H1 (cell line): ENCODE data around the gene ESPNL. TPM values are rescaled to one million over a fixed set of nuclear protein-coding genes. Genes with fewer than 3 reads are reported as not detected.

Source experiments
- CTCF ChIA-PET: fragments of 300-600 bp; sonication (Branson Sonifier 250); formaldehyde crosslinking; loops from one replicate; lab custom pipeline; 2021; ENCODE audit not compliant: partially characterized antibody; lab: Charles Lee
- POLR2A ChIA-PET: fragments of 300-600 bp; sonication (Branson Sonifier 250); formaldehyde crosslinking; loops from one replicate; lab custom pipeline; 2021; ENCODE audit warnings: inconsistent platforms; ENCODE audit not compliant: partially characterized antibody; lab: Charles Lee
- DNase-seq, 2 experiments: peaks; one replicate each; pipeline versions ENCODE4 v3.0.0 to v3.0.0-alpha.2; 2010 to 2022; ENCODE audit warnings: low spot score in 2 of 2, low read depth in 1 of 2, mixed read lengths in 1 of 2
- FAIRE-seq: peaks from 2 replicates; lab custom pipeline; 2011; peaks lifted over from hg19 to GRCh38; lab: Jason Lieb, UNC
- H2AFZ ChIP-seq: 2 replicates; pipeline ENCODE4 v1.8.1; 2012; ENCODE audit warnings: low read length, inconsistent platforms
- H2AK5ac ChIP-seq: 2 replicates; pipeline ENCODE4 v1.6.1; 2013; ENCODE audit warnings: low read depth, low read length
- H2BK120ac ChIP-seq: replicated peaks from 2 replicates; pipeline ENCODE3; 2013; ENCODE audit warnings: low read depth, low read length, inconsistent platforms
- H2BK12ac ChIP-seq: 2 replicates; pipeline ENCODE4 v1.6.1; 2013; ENCODE audit warnings: low read depth, low read length
- H2BK15ac ChIP-seq: 2 replicates; pipeline ENCODE4 v1.6.1; 2013; ENCODE audit warnings: low read length
- H2BK20ac ChIP-seq: 2 replicates; pipeline ENCODE4 v1.6.1; 2013; ENCODE audit warnings: low read length
- H2BK5ac ChIP-seq: 2 replicates; pipeline ENCODE4 v1.6.1; 2013; ENCODE audit warnings: low read depth, low read length
- H3K14ac ChIP-seq: 2 replicates; pipeline ENCODE4 v1.6.1; 2013; ENCODE audit warnings: inconsistent platforms; ENCODE audit not compliant: insufficient read length
- H3K18ac ChIP-seq: 2 replicates; pipeline ENCODE4 v1.6.1; 2013; ENCODE audit warnings: low read length; ENCODE audit errors: extremely low read depth
- H3K23ac ChIP-seq: 2 replicates; pipeline ENCODE4 v1.6.1; 2013; ENCODE audit warnings: inconsistent platforms; ENCODE audit not compliant: insufficient read length
- H3K23me2 ChIP-seq: 2 replicates; pipeline ENCODE4 v1.6.1; 2013; ENCODE audit warnings: low read depth, low read length
- H3K27ac ChIP-seq: 2 replicates; pipeline ENCODE4 v1.6.1; 2011; ENCODE audit warnings: low read depth, low read length, inconsistent platforms
- H3K27me3 ChIP-seq, 4 experiments: replicated peaks in 1 of 4; 1 replicate in 1 of 4; 2 replicates in 3 of 4; pipeline versions ENCODE4 v1.6.1 to v1.8.1; 2011 to 2013; ENCODE audit warnings: low read length in 3 of 4, mild to moderate bottlenecking in 3 of 4, inconsistent platforms in 2 of 4, mixed read lengths in 2 of 4, moderate library complexity in 1 of 4; ENCODE audit not compliant: control insufficient read depth in 3 of 4, insufficient read depth in 3 of 4; ENCODE audit errors: extremely low read depth in 1 of 4
- H3K36me3 ChIP-seq, 4 experiments: 2 replicates each; pipeline versions ENCODE4 v1.6.1 to v1.8.1; 2011 to 2013; ENCODE audit warnings: mild to moderate bottlenecking in 4 of 4, low read length in 3 of 4, moderate library complexity in 2 of 4, control low read depth in 1 of 4, inconsistent platforms in 1 of 4; ENCODE audit not compliant: insufficient read depth in 4 of 4, control insufficient read depth in 2 of 4
- H3K4ac ChIP-seq: replicated peaks from 2 replicates; pipeline ENCODE3; 2013; ENCODE audit warnings: low read length, low read depth, mixed read lengths, inconsistent platforms; ENCODE audit not compliant: insufficient read length
- H3K4me1 ChIP-seq, 4 experiments: replicated peaks in 1 of 4; 1 replicate in 1 of 4; 2 replicates in 3 of 4; pipeline versions ENCODE4 v1.6.1 to v1.8.1; 2011 to 2013; ENCODE audit warnings: low read length in 3 of 4, inconsistent platforms in 2 of 4, mixed read lengths in 1 of 4; ENCODE audit not compliant: insufficient read depth in 4 of 4, control insufficient read depth in 3 of 4
- H3K4me2 ChIP-seq, 2 experiments: 2 replicates each; pipeline versions ENCODE4 v1.6.1 to v1.8.1; 2011 to 2013; ENCODE audit warnings: low read depth in 2 of 2, low read length in 2 of 2, control low read depth in 1 of 2, inconsistent platforms in 1 of 2, mild to moderate bottlenecking in 1 of 2; ENCODE audit not compliant: insufficient read depth in 1 of 2
- H3K4me3 ChIP-seq, 4 experiments: fragments of 200-600, 300-600 bp in 1 of 4; sonication (generic), shearing (Covaris generic), sonication (Bioruptor Twin) in 1 of 4; 2 replicates each; pipeline versions ENCODE4 v1.5.1 to v1.8.1; 2011 to 2016; ENCODE audit warnings: low read length in 4 of 4, low read depth in 3 of 4, control low read depth in 2 of 4, inconsistent platforms in 2 of 4, mild to moderate bottlenecking in 2 of 4, mixed read lengths in 1 of 4, moderate library complexity in 1 of 4; ENCODE audit not compliant: insufficient read depth in 2 of 4; ENCODE audit errors: extremely low read depth in 1 of 4
- H3K56ac ChIP-seq: replicated peaks from 2 replicates; pipeline ENCODE3; 2013; ENCODE audit warnings: low read depth, mild to moderate bottlenecking, mixed read lengths, low read length, inconsistent platforms; ENCODE audit not compliant: insufficient read length
- H3K79me1 ChIP-seq: 2 replicates; pipeline ENCODE4 v1.6.1; 2013; ENCODE audit warnings: low read depth, low read length, control low read depth
- H3K79me2 ChIP-seq, 2 experiments: 2 replicates each; pipeline versions ENCODE4 v1.6.1 to v1.8.1; 2012 to 2013; ENCODE audit warnings: low read length in 2 of 2, mild to moderate bottlenecking in 2 of 2, inconsistent platforms in 1 of 2; ENCODE audit not compliant: insufficient read depth in 2 of 2, control insufficient read depth in 1 of 2
- H3K9ac ChIP-seq, 4 experiments: replicated peaks in 1 of 4; 1 replicate in 1 of 4; 2 replicates in 3 of 4; pipeline versions ENCODE4 v1.6.1 to v1.8.1; 2011 to 2013; ENCODE audit warnings: low read depth in 3 of 4, low read length in 3 of 4, control low read depth in 2 of 4, mild to moderate bottlenecking in 2 of 4, moderate library complexity in 2 of 4, inconsistent platforms in 1 of 4; ENCODE audit errors: extremely low read depth in 1 of 4
- H3K9me3 ChIP-seq, 2 experiments: 2 replicates each; pipeline versions ENCODE4 v1.6.1 to v1.8.1; 2012 to 2013; ENCODE audit warnings: mild to moderate bottlenecking in 2 of 2, moderate library complexity in 2 of 2, control low read depth in 1 of 2, inconsistent platforms in 1 of 2, low read depth in 1 of 2, low read length in 1 of 2, mixed read lengths in 1 of 2; ENCODE audit not compliant: insufficient read depth in 2 of 2
- H4K20me1 ChIP-seq, 2 experiments: replicated peaks in 1 of 2; 2 replicates each; pipeline versions ENCODE3 to v1.8.1; 2011 to 2013; ENCODE audit warnings: inconsistent platforms in 2 of 2, low read length in 2 of 2, mild to moderate bottlenecking in 1 of 2; ENCODE audit not compliant: insufficient read depth in 2 of 2, control insufficient read depth in 1 of 2
- H4K5ac ChIP-seq: 2 replicates; pipeline ENCODE4 v1.6.1; 2013; ENCODE audit warnings: low read length, low read depth, mixed read lengths, inconsistent platforms; ENCODE audit not compliant: insufficient read length
- H4K8ac ChIP-seq: 2 replicates; pipeline ENCODE4 v1.8.0; 2013; ENCODE audit warnings: mild to moderate bottlenecking, moderate library complexity, low read length, inconsistent platforms; ENCODE audit not compliant: insufficient read depth; ENCODE audit errors: extremely low read depth
- H4K91ac ChIP-seq: replicated peaks from 2 replicates; pipeline ENCODE3; 2013; ENCODE audit warnings: low read length, mixed read lengths, inconsistent platforms; ENCODE audit not compliant: insufficient read length
- JUN ChIP-seq: IDR thresholded peaks from 2 replicates; pipeline ENCODE4 v1.6.1; 2011; ENCODE audit warnings: low read depth, mild to moderate bottlenecking, improper control_type of control experiment, low read length
- WGBS, 2 experiments: shearing (Covaris generic) in 1 of 2; methylation state at CpG; one replicate each; pipeline versions ENCODE4 v1.1.6 to v1.1.7; 2013 to 2015; ENCODE audit warnings: low lambda C conversion rate in 2 of 2, mixed read lengths in 2 of 2, inconsistent platforms in 1 of 2, low coverage in 1 of 2, missing lambda C conversion rate in 1 of 2; ENCODE audit not compliant: insufficient replicate concordance in 2 of 2, insufficient coverage in 1 of 2, insufficient read length in 1 of 2; ENCODE audit errors: extremely low coverage in 1 of 2, missing lambda C conversion rate in 1 of 2; 5-methylcytosine and 5-hydroxymethylcytosine counted together
- polyA plus RNA-seq, 7 experiments: library from polyadenylated mRNA; depleted of rRNA in 3 of 7; stranded (reverse) in 5 of 7; unstranded in 2 of 7; fragments of >200 nt in 5 of 7; fragments of 200-250 nt in 2 of 7; gene quantifications; 1 replicate in 5 of 7; 2 replicates in 1 of 7; 4 replicates in 1 of 7; pipeline versions ENCODE4 v1.2.1 to v1.2.3, GENCODE V29; 2011 to 2013; ENCODE audit warnings: missing spikeins in 2 of 7, mixed read lengths in 2 of 7
- total RNA-seq: library from RNA; stranded (reverse); fragmentation: NEBNext Ultra II Directional; extraction: Animal tissue kit (Norgen Biotek cat#: 25700); gene quantifications from 2 replicates; pipeline ENCODE4 v1.2.1, GENCODE V29; 2021

ESPNL gene
- total and polyA plus RNA-seq, 2 of the 8 experiments (the other 6 are each of a cell fraction or from before 2014, with no cell fraction given), result 0.68 to 1.3 TPM

DNA sequence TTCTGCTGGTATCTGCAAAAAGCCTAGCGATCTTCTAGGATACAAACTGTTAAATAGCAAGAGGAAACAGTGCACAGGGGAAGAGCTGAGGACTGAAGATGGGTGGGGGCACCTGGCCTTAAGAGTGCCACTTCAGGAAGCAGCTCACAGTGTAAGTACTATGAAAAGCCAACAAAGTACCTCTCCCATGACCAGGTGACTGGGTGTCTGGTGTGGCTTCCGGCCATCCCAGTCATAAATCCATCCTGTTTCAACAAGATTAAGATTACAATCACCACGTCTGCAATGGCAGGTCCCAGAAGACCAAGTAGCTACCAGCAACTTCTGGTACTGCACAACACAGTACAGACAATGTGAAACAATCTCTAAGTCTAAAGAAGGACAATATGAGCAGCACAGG, 74.6 kb downstream of the ESPNL start:
- WGBS, 2 experiments, result 95% methylated on average over 3 of the region's 3 CpGs; no CpG with 5 or more reads in 1 of the 2 experiments
- no peak overlapping the region for H3K4me2 ChIP-seq
- H3K14ac ChIP-seq, result no peak overlapping the region
- no peak overlapping the region for H4K91ac ChIP-seq
- FAIRE-seq, result no peak
- DNase-seq, result no peak
- H3K9me3 ChIP-seq, result no peaks in the 10 kb centered on the region
- no peak overlapping the region for H3K4me3 ChIP-seq
- H2AFZ ChIP-seq, result no peak overlapping the region
- peaks cover 2 to 19% of the 10 kb centered on the region in 2 experiments for H4K20me1 ChIP-seq
- H4K8ac ChIP-seq, result no peak overlapping the region
- no peak overlapping the region for H2BK20ac ChIP-seq
- no peak overlapping the region for H3K18ac ChIP-seq
- peaks cover 9 to 52% (median 11%) of the 10 kb centered on the region in 4 experiments; a peak in 6 of 8 replicates for H3K36me3 ChIP-seq
- H3K23ac ChIP-seq, result no peak overlapping the region
- no peaks in the 10 kb centered on the region for H3K23me2 ChIP-seq
- H3K4me1 ChIP-seq, result no peaks in the 10 kb centered on the region
- H2AK5ac ChIP-seq, result no peak overlapping the region
- no peak overlapping the region for H3K27ac ChIP-seq
- no peaks in the 10 kb centered on the region; the same call in 1 of the 2 replicates for H3K79me1 ChIP-seq
- no peaks in the 10 kb centered on the region for H3K79me2 ChIP-seq
- ChIA-PET POLR2A (interaction anchor here (1.6 kb wide), 1 partner anchor 10 kb away, joined by 3 read pairs; no protein-coding TSS in a partner anchor), CTCF (interaction anchor here (0.5 to 2.2 kb wide), 3 partner anchors 9 to 73 kb away, joined by 3 to 10 read pairs (median 3); no protein-coding TSS in a partner anchor)
- no peak for TF ChIP-seq JUN
- no peak overlapping the region for H2BK15ac ChIP-seq
- H3K4ac ChIP-seq, result no peak overlapping the region
- no peaks in the 10 kb centered on the region for H3K27me3 ChIP-seq
- no peak overlapping the region for H3K9ac ChIP-seq
- no peak overlapping the region for H4K5ac ChIP-seq
- H2BK5ac ChIP-seq, result no peak overlapping the region
- H2BK12ac ChIP-seq, result no peak overlapping the region
- H3K56ac ChIP-seq, result no peak overlapping the region
- no peak overlapping the region for H2BK120ac ChIP-seq
